IMR-90 (cell line): ENCODE data around the gene DEFB129. TPM values are rescaled to one million over a fixed set of nuclear protein-coding genes. Genes with fewer than 3 reads are reported as not detected.

Source experiments
- ATAC-seq: fragments of 200-7000 bp; cut with Tn5 transposase; 2 replicates; pipeline ENCODE4 v1.9.1; 2020; ENCODE audit warnings: low read depth, mild to moderate bottlenecking, moderate library complexity
- BruUV-seq: library from RNA; stranded (reverse); fragments of 400-500 nt; replicated peaks from 2 replicates; lab custom pipeline; 2021; lab: Mats Ljungman, UMichigan
- CTCF ChIA-PET: fragments of 300-600 bp; formaldehyde crosslinking; extraction: SDS; loops from one replicate; lab custom pipeline; 2021; ENCODE audit warnings: antibody characterized with exemption; lab: Yijun Ruan, JAX
- POLR2A ChIA-PET: fragments of 300-600 bp; sonication (Branson Sonifier 250); formaldehyde crosslinking; loops from one replicate; lab custom pipeline; 2022; ENCODE audit warnings: antibody characterized with exemption; ENCODE audit not compliant: unreplicated experiment; lab: Charles Lee
- DNase-seq: peaks from one replicate; pipeline ENCODE4 v3.0.0; 2013
- H2AFZ ChIP-seq: replicated peaks from 2 replicates; pipeline ENCODE3; 2013; ENCODE audit warnings: low read length, mild to moderate bottlenecking; ENCODE audit not compliant: poor library complexity
- H2AK5ac ChIP-seq: 2 replicates; pipeline ENCODE4 v1.6.1; 2013; ENCODE audit warnings: low read depth, low read length, inconsistent platforms
- H2AK9ac ChIP-seq: replicated peaks from 2 replicates; pipeline ENCODE3; 2013; ENCODE audit warnings: mild to moderate bottlenecking, low read depth, low read length, moderate library complexity; ENCODE audit not compliant: poor library complexity
- H2BK120ac ChIP-seq: 2 replicates; pipeline ENCODE4 v1.6.1; 2013; ENCODE audit warnings: low read depth, low read length, inconsistent platforms
- H2BK15ac ChIP-seq: 3 replicates; pipeline ENCODE4 v1.6.1; 2013; ENCODE audit warnings: low read depth, low read length, inconsistent platforms
- H2BK20ac ChIP-seq: 2 replicates; pipeline ENCODE4 v1.6.1; 2013; ENCODE audit warnings: low read depth, mild to moderate bottlenecking, inconsistent platforms, low read length, moderate library complexity
- H2BK5ac ChIP-seq: 2 replicates; pipeline ENCODE4 v1.6.1; 2013; ENCODE audit warnings: mild to moderate bottlenecking, low read depth, low read length, inconsistent platforms; ENCODE audit not compliant: poor library complexity, severe bottlenecking
- H3K14ac ChIP-seq: replicated peaks from 2 replicates; pipeline ENCODE4 v1.6.1; 2013; ENCODE audit warnings: low read depth, low read length, inconsistent platforms
- H3K18ac ChIP-seq: 2 replicates; pipeline ENCODE4 v1.6.1; 2013; ENCODE audit warnings: low read depth, low read length, control low read depth
- H3K23ac ChIP-seq: 2 replicates; pipeline ENCODE4 v1.6.1; 2013; ENCODE audit warnings: low read depth, low read length, inconsistent platforms
- H3K27ac ChIP-seq: 2 replicates; pipeline ENCODE4 v1.5.1; 2013; ENCODE audit warnings: mild to moderate bottlenecking, control low read depth, low read length; ENCODE audit not compliant: insufficient read depth
- H3K27me3 ChIP-seq: 2 replicates; pipeline ENCODE4 v1.6.1; 2013; ENCODE audit warnings: low read length; ENCODE audit not compliant: control insufficient read depth, insufficient read depth
- H3K36me3 ChIP-seq: 2 replicates; pipeline ENCODE4 v1.6.1; 2013; ENCODE audit warnings: low read length, mixed read lengths; ENCODE audit not compliant: control insufficient read depth, insufficient read depth
- H3K4ac ChIP-seq: 2 replicates; pipeline ENCODE4 v1.6.1; 2013; ENCODE audit warnings: low read depth, low read length, inconsistent platforms
- H3K4me1 ChIP-seq: 2 replicates; pipeline ENCODE4 v1.6.1; 2013; ENCODE audit warnings: low read length, mixed read lengths; ENCODE audit not compliant: control insufficient read depth, insufficient read depth
- H3K4me2 ChIP-seq: 2 replicates; pipeline ENCODE4 v1.6.1; 2013; ENCODE audit warnings: low read depth, mild to moderate bottlenecking, control low read depth, low read length, moderate library complexity
- H3K4me3 ChIP-seq: 2 replicates; pipeline ENCODE4 v1.5.1; 2013; ENCODE audit warnings: low read depth, mild to moderate bottlenecking, control low read depth, low read length, moderate library complexity; ENCODE audit not compliant: insufficient read depth
- H3K56ac ChIP-seq: 2 replicates; pipeline ENCODE4 v1.6.1; 2013; ENCODE audit warnings: low read length, inconsistent platforms; ENCODE audit not compliant: insufficient read depth; ENCODE audit errors: extremely low read depth
- H3K79me1 ChIP-seq, 2 experiments: 2 replicates each; pipeline ENCODE4 v1.6.1; 2013; ENCODE audit warnings: low read length in 2 of 2, inconsistent platforms in 1 of 2, low read depth in 1 of 2
- H3K9ac ChIP-seq: 2 replicates; pipeline ENCODE4 v1.6.1; 2013; ENCODE audit warnings: low read depth, low read length, control low read depth
- H3K9me1 ChIP-seq: 2 replicates; pipeline ENCODE4 v1.6.1; 2013; ENCODE audit warnings: low read length, inconsistent platforms; ENCODE audit not compliant: insufficient read depth
- H3K9me3 ChIP-seq: 2 replicates; pipeline ENCODE4 v1.6.1; 2013; ENCODE audit warnings: low read length; ENCODE audit not compliant: control insufficient read depth, insufficient read depth
- H4K20me1 ChIP-seq: 2 replicates; pipeline ENCODE4 v1.6.1; 2013; ENCODE audit warnings: low read length, inconsistent platforms; ENCODE audit not compliant: insufficient read depth
- H4K5ac ChIP-seq: 2 replicates; pipeline ENCODE4 v1.6.1; 2013; ENCODE audit warnings: mild to moderate bottlenecking, low read depth, low read length, control low read depth
- H4K8ac ChIP-seq, 2 experiments: 2 replicates each; pipeline ENCODE4 v1.6.1; 2013; ENCODE audit warnings: low read depth in 2 of 2, low read length in 2 of 2, control low read depth in 1 of 2, inconsistent platforms in 1 of 2
- H4K91ac ChIP-seq: 2 replicates; pipeline ENCODE4 v1.6.1; 2013; ENCODE audit warnings: low read depth, low read length, inconsistent platforms; ENCODE audit not compliant: insufficient read depth
- BHLHE40 ChIP-seq: fragments of 150-350 bp; IDR thresholded peaks from 2 replicates; pipeline ENCODE4 v1.6.1; 2016; ENCODE audit warnings: mild to moderate bottlenecking, low read depth, low read length
- CEBPB ChIP-seq: IDR thresholded peaks from 2 replicates; pipeline ENCODE4 v1.6.1; 2012; ENCODE audit warnings: low read depth, low read length, improper control_type of control experiment
- CHD1 ChIP-seq: IDR thresholded peaks from 2 replicates; pipeline ENCODE4 v1.6.1; 2012; ENCODE audit warnings: low read depth, low read length, improper control_type of control experiment
- FOS ChIP-seq: fragments of 150-350 bp; IDR thresholded peaks from 2 replicates; pipeline ENCODE4 v1.6.1; 2016; ENCODE audit warnings: low read depth, low read length
- MAFK ChIP-seq: IDR thresholded peaks from 2 replicates; pipeline ENCODE4 v1.6.1; 2012; ENCODE audit warnings: low read depth, low read length, improper control_type of control experiment
- MAZ ChIP-seq: IDR thresholded peaks from 2 replicates; pipeline ENCODE4 v1.6.1; 2012; ENCODE audit warnings: low read depth, mild to moderate bottlenecking, low read length, improper control_type of control experiment, moderate library complexity, borderline replicate concordance
- MXI1 ChIP-seq: IDR thresholded peaks from 2 replicates; pipeline ENCODE4 v1.6.1; 2012; ENCODE audit warnings: low read depth, mild to moderate bottlenecking, low read length, moderate library complexity, borderline replicate concordance
- NFE2L2 ChIP-seq: fragments of 150-350 bp; IDR thresholded peaks from 2 replicates; pipeline ENCODE4 v1.6.1; 2016; ENCODE audit warnings: low read depth, mild to moderate bottlenecking, low read length
- POLR2A ChIP-seq: IDR thresholded peaks from 2 replicates; pipeline ENCODE4 v1.6.1; 2012; ENCODE audit warnings: mild to moderate bottlenecking, low read depth, low read length
- RAD21 ChIP-seq: IDR thresholded peaks from 2 replicates; pipeline ENCODE4 v1.6.1; 2012; ENCODE audit warnings: low read length, improper control_type of control experiment
- RCOR1 ChIP-seq: IDR thresholded peaks from 2 replicates; pipeline ENCODE4 v1.6.1; 2012; ENCODE audit warnings: mild to moderate bottlenecking, low read length, improper control_type of control experiment; ENCODE audit not compliant: insufficient replicate concordance
- RFX5 ChIP-seq: IDR thresholded peaks from 2 replicates; pipeline ENCODE4 v1.8.0; 2012; ENCODE audit warnings: low read depth, mild to moderate bottlenecking, low read length, moderate library complexity
- SMC3 ChIP-seq: fragments of 150-350 bp; IDR thresholded peaks from 2 replicates; pipeline ENCODE4 v1.6.1; 2016; ENCODE audit warnings: low read depth, mild to moderate bottlenecking, antibody characterized with exemption, low read length, moderate library complexity
- WGBS, 2 experiments: methylation state at CpG; one replicate each; pipeline versions ENCODE4 v1.1.5 to v1.1.7; 2013; ENCODE audit warnings: missing lambda C conversion rate in 2 of 2; ENCODE audit not compliant: insufficient read length in 1 of 2; ENCODE audit errors: extremely low coverage in 2 of 2; 5-methylcytosine and 5-hydroxymethylcytosine counted together
- dilution Hi-C: fragments of 300-500 bp; cut with HindIII; formaldehyde crosslinking; loops from one replicate; pipeline ENCODE4 v1.14.3; 2018; ENCODE audit warnings: low sequenced_read_pairs; ENCODE audit not compliant: unreplicated experiment
- in situ Hi-C: fragments of 300-500 bp; cut with MboI; formaldehyde crosslinking; loops from 3 replicates; pipeline ENCODE4 v1.14.3; 2019; ENCODE audit warnings: low sequenced_read_pairs, inconsistent platforms, mixed read lengths
- intact Hi-C: fragments of 100-400 bp; cut with micrococcal nuclease; formaldehyde crosslinking; loops from 2 replicates; pipeline ENCODE4 v1.10.0; 2022
- polyA plus RNA-seq, 3 experiments: library from polyadenylated mRNA; depleted of rRNA; stranded (reverse); fragments of >200 nt; gene quantifications; 2 replicates each; pipeline ENCODE4 v1.2.3, GENCODE V29; 2012; ENCODE audit warnings: low replicate concordance in 1 of 3
- total RNA-seq: library from RNA; depleted of rRNA; stranded (reverse); fragments of >200 nt; gene quantifications from 2 replicates; pipeline ENCODE4 v1.2.3, GENCODE V29; 2012
- TF ChIP-seq, protein P1 (sequence below): fragments of 150-350 bp; IDR thresholded peaks from 2 replicates; pipeline ENCODE4 v1.6.1; 2017; ENCODE audit warnings: mild to moderate bottlenecking, antibody characterized with exemption, low read length, low read depth
- TF ChIP-seq, protein P2 (sequence below): conservative IDR thresholded peaks from 2 replicates; pipeline ENCODE4 v1.5.1; 2012; ENCODE audit warnings: mild to moderate bottlenecking, low read depth, low read length, improper control_type of control experiment
- TF ChIP-seq, protein P3 (sequence below): fragments of 150-350 bp; IDR thresholded peaks from 2 replicates; pipeline ENCODE4 v1.6.1; 2016; ENCODE audit warnings: low read depth, mild to moderate bottlenecking, low read length, moderate library complexity, borderline replicate concordance

Gene DEFB129
- total and polyA plus RNA-seq, 2 of the 4 experiments (the other 2 are of a cell fraction) = not detected

DNA sequence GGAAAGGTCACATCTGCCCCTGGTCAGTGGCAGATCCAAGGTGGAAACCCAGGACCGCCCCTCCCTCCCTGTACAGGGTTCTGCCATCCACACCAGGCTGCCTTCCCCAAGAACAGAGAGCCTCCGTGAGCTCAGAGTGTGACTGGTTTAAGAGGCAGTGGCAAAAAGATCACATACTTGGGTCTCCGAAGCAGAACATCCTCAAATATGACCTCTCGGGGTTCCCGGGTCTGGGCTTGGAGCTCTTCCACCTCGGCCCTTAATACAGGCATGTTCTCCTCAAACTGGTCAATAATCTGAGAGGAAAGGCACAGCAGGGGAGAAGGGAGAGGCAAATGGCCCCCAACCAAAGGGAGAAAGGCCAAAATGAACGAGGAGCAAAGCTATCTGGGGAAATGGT is 48.7 kb downstream of the DEFB129 start:
- Histone ChIP-seq H2BK20ac (no peak overlapping the region), H3K4me2 (no peak overlapping the region), H3K4me1 (no peaks in the 10 kb centered on the region), H3K4me3 (no peak overlapping the region), H2AK9ac (no peak overlapping the region), H3K9me1 (no peaks in the 10 kb centered on the region; the same call in 1 of the 2 replicates), H2AFZ (no peak overlapping the region), H4K8ac (no peak overlapping the region), H2BK5ac (no peak overlapping the region), H4K20me1 (no peaks in the 10 kb centered on the region), H2BK15ac (no peak overlapping the region), H3K56ac (no peak overlapping the region), H2BK120ac (no peak overlapping the region), H3K14ac (no peak overlapping the region), H3K27me3 (no peaks in the 10 kb centered on the region), H3K9ac (no peak overlapping the region), H3K9me3 (no peaks in the 10 kb centered on the region), H4K5ac (no peak overlapping the region), H2AK5ac (no peak overlapping the region), H3K18ac (no peak overlapping the region), H3K36me3 (peaks cover 33% of the 10 kb centered on the region), H3K4ac (no peak overlapping the region), H4K91ac (no peak overlapping the region), H3K27ac (no peak overlapping the region), H3K79me1 (no peaks in the 10 kb centered on the region), H3K23ac (no peak overlapping the region)
- ATAC-seq (no peak), DNase-seq (no peak)
- dilution Hi-C loops (no loop called here), intact Hi-C loops (no loop called here), in situ Hi-C loops (no loop called here)
- ChIA-PET CTCF (interaction anchor here (0.6 kb wide), 1 partner anchor 611 kb away, joined by 4 read pairs; no protein-coding TSS in a partner anchor), POLR2A (no interaction called here)
- BruUV-seq = no TSS peak
- no peak for TF ChIP-seq MAFK
- no peak for TF ChIP-seq MAZ
- no peak for TF ChIP-seq CHD1
- no peak for TF ChIP-seq NFE2L2
- TF ChIP-seq MXI1 = no peak
- no peak for TF ChIP-seq POLR2A
- no peak for TF ChIP-seq CEBPB
- TF ChIP-seq, protein P1, sequence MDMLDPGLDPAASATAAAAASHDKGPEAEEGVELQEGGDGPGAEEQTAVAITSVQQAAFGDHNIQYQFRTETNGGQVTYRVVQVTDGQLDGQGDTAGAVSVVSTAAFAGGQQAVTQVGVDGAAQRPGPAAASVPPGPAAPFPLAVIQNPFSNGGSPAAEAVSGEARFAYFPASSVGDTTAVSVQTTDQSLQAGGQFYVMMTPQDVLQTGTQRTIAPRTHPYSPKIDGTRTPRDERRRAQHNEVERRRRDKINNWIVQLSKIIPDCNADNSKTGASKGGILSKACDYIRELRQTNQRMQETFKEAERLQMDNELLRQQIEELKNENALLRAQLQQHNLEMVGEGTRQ = no peak
- TF ChIP-seq, protein P2, sequence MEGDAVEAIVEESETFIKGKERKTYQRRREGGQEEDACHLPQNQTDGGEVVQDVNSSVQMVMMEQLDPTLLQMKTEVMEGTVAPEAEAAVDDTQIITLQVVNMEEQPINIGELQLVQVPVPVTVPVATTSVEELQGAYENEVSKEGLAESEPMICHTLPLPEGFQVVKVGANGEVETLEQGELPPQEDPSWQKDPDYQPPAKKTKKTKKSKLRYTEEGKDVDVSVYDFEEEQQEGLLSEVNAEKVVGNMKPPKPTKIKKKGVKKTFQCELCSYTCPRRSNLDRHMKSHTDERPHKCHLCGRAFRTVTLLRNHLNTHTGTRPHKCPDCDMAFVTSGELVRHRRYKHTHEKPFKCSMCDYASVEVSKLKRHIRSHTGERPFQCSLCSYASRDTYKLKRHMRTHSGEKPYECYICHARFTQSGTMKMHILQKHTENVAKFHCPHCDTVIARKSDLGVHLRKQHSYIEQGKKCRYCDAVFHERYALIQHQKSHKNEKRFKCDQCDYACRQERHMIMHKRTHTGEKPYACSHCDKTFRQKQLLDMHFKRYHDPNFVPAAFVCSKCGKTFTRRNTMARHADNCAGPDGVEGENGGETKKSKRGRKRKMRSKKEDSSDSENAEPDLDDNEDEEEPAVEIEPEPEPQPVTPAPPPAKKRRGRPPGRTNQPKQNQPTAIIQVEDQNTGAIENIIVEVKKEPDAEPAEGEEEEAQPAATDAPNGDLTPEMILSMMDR = no peak
- no peak for TF ChIP-seq RFX5
- TF ChIP-seq RCOR1 = no peak
- no peak for TF ChIP-seq SMC3
- TF ChIP-seq FOS = no peak
- no peak for TF ChIP-seq RAD21
- no peak for TF ChIP-seq BHLHE40
- TF ChIP-seq, protein P3, sequence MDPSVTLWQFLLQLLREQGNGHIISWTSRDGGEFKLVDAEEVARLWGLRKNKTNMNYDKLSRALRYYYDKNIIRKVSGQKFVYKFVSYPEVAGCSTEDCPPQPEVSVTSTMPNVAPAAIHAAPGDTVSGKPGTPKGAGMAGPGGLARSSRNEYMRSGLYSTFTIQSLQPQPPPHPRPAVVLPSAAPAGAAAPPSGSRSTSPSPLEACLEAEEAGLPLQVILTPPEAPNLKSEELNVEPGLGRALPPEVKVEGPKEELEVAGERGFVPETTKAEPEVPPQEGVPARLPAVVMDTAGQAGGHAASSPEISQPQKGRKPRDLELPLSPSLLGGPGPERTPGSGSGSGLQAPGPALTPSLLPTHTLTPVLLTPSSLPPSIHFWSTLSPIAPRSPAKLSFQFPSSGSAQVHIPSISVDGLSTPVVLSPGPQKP = no peak
- WGBS, 2 experiments = 83% methylated on average over 1 of the region's 7 CpGs; no CpG with 5 or more reads in 1 of the 2 experiments
